GM23338 (cell line): Measurements from ENCODE around the gene SNRPA. TPM values are rescaled to one million over a fixed set of nuclear protein-coding genes. Genes with fewer than 3 reads are reported as not detected.

Source experiments
- polyA plus RNA-seq: library from polyadenylated mRNA; unstranded; fragments of >200 nt; fragmentation: Nextera tagmentation; extraction: Ambion mirVana; gene quantifications from 2 replicates; pipeline ENCODE4 v1.2.1, GENCODE V29; 2016
- total RNA-seq: library from RNA; depleted of rRNA; stranded (reverse); fragments of >200 nt; shearing (Covaris generic); gene quantifications from 2 replicates; pipeline ENCODE4 v1.2.3, GENCODE V29; 2014
- TF ChIP-seq, protein P1 (sequence below): fragments of 250-450 bp; sonication (Bioruptor Pico); IDR thresholded peaks from 2 replicates; pipeline ENCODE4 v1.5.0; 2020; ENCODE audit warnings: mild to moderate bottlenecking, moderate library complexity
- TF ChIP-seq, protein P2 (sequence below): IDR thresholded peaks from one replicate; pipeline ENCODE4 v1.6.1; 2018; ENCODE audit warnings: antibody characterized with exemption; ENCODE audit not compliant: unreplicated experiment

SNRPA gene
- total and polyA plus RNA-seq, 2 experiments from 2014 or later: 295 to 326 TPM

DNA sequence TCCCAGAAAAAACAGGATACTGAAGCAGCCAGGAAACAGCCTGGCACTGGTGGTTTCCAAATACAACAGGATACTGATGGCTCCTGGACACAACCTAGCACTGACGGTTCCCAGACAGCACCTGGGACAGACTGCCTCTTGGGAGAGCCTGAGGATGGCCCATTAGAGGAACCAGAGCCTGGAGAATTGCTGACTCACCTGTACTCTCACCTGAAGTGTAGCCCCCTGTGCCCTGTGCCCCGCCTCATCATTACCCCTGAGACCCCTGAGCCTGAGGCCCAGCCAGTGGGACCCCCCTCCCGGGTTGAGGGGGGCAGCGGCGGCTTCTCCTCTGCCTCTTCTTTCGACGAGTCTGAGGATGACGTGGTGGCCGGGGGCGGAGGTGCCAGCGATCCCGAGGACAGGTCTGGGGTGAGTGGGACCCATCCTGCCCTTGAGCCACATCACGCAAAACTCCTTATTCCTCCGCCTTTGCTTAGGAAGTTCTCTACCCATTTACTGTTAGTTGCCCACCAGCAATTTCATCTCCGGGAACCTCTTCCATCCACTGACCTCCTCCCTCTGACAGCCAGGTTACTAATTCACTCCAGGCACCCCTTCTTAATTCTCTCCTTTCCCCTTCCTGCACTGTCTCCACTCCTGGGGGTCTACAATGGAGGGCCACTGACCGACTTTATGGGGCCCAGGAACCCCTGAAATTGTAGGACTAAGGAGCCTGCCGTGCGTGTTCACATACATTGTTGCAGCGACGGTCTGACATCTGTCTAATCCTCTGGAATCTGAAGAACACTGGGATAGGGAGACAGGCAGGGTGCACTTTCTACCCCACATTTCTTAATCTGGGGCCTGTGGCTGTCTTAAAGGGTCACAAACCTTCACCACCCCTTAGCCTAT is 32.9 kb upstream of the SNRPA start (continued):
- TF ChIP-seq, protein P1, sequence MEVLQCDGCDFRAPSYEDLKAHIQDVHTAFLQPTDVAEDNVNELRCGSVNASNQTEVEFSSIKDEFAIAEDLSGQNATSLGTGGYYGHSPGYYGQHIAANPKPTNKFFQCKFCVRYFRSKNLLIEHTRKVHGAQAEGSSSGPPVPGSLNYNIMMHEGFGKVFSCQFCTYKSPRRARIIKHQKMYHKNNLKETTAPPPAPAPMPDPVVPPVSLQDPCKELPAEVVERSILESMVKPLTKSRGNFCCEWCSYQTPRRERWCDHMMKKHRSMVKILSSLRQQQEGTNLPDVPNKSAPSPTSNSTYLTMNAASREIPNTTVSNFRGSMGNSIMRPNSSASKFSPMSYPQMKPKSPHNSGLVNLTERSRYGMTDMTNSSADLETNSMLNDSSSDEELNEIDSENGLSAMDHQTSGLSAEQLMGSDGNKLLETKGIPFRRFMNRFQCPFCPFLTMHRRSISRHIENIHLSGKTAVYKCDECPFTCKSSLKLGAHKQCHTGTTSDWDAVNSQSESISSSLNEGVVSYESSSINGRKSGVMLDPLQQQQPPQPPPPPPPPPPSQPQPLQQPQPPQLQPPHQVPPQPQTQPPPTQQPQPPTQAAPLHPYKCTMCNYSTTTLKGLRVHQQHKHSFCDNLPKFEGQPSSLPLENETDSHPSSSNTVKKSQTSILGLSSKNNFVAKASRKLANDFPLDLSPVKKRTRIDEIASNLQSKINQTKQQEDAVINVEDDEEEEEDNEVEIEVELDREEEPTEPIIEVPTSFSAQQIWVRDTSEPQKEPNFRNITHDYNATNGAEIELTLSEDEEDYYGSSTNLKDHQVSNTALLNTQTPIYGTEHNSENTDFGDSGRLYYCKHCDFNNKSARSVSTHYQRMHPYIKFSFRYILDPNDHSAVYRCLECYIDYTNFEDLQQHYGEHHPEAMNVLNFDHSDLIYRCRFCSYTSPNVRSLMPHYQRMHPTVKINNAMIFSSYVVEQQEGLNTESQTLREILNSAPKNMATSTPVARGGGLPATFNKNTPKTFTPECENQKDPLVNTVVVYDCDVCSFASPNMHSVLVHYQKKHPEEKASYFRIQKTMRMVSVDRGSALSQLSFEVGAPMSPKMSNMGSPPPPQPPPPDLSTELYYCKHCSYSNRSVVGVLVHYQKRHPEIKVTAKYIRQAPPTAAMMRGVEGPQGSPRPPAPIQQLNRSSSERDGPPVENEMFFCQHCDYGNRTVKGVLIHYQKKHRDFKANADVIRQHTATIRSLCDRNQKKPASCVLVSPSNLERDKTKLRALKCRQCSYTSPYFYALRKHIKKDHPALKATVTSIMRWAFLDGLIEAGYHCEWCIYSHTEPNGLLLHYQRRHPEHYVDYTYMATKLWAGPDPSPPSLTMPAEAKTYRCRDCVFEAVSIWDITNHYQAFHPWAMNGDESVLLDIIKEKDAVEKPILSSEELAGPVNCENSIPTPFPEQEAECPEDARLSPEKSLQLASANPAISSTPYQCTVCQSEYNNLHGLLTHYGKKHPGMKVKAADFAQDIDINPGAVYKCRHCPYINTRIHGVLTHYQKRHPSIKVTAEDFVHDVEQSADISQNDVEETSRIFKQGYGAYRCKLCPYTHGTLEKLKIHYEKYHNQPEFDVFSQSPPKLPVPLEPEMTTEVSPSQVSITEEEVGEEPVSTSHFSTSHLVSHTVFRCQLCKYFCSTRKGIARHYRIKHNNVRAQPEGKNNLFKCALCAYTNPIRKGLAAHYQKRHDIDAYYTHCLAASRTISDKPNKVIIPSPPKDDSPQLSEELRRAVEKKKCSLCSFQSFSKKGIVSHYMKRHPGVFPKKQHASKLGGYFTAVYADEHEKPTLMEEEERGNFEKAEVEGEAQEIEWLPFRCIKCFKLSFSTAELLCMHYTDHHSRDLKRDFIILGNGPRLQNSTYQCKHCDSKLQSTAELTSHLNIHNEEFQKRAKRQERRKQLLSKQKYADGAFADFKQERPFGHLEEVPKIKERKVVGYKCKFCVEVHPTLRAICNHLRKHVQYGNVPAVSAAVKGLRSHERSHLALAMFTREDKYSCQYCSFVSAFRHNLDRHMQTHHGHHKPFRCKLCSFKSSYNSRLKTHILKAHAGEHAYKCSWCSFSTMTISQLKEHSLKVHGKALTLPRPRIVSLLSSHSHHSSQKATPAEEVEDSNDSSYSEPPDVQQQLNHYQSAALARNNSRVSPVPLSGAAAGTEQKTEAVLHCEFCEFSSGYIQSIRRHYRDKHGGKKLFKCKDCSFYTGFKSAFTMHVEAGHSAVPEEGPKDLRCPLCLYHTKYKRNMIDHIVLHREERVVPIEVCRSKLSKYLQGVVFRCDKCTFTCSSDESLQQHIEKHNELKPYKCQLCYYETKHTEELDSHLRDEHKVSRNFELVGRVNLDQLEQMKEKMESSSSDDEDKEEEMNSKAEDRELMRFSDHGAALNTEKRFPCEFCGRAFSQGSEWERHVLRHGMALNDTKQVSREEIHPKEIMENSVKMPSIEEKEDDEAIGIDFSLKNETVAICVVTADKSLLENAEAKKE (CRISPR knock-in tag): no peak
- TF ChIP-seq, protein P2, sequence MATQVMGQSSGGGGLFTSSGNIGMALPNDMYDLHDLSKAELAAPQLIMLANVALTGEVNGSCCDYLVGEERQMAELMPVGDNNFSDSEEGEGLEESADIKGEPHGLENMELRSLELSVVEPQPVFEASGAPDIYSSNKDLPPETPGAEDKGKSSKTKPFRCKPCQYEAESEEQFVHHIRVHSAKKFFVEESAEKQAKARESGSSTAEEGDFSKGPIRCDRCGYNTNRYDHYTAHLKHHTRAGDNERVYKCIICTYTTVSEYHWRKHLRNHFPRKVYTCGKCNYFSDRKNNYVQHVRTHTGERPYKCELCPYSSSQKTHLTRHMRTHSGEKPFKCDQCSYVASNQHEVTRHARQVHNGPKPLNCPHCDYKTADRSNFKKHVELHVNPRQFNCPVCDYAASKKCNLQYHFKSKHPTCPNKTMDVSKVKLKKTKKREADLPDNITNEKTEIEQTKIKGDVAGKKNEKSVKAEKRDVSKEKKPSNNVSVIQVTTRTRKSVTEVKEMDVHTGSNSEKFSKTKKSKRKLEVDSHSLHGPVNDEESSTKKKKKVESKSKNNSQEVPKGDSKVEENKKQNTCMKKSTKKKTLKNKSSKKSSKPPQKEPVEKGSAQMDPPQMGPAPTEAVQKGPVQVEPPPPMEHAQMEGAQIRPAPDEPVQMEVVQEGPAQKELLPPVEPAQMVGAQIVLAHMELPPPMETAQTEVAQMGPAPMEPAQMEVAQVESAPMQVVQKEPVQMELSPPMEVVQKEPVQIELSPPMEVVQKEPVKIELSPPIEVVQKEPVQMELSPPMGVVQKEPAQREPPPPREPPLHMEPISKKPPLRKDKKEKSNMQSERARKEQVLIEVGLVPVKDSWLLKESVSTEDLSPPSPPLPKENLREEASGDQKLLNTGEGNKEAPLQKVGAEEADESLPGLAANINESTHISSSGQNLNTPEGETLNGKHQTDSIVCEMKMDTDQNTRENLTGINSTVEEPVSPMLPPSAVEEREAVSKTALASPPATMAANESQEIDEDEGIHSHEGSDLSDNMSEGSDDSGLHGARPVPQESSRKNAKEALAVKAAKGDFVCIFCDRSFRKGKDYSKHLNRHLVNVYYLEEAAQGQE: no peak
